Measurements from ENCODE around the gene SYT10. TPM values are rescaled to one million over a fixed set of nuclear protein-coding genes. Genes with fewer than 3 reads are reported as not detected.
A peak's percentile ranks its signal among the peaks of the same experiment; 100 is the strongest.

The SYT10 gene
- total and polyA plus RNA-seq, 2 donors (not counting 1 experiment from before 2014, with no cell fraction given) = not detected

DNA sequence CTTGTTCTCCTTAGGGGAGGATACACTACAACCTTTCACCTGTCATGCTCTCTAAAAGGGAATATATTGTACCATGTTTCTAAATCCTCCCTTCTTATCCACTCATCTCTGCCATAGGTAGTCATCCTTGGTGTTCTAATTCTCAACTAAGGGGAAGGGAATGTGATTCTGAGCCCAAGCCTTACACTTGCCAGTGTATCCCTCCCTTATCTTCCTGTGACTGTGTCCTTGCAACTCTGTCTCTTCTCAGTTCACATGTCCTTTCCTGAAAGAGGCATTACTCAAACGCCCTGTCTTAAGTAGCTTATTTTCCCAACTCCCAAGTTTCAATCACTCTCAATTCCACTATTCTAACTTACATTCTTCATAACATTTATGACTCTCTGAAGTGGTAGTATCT is 44.5 kb upstream of the SYT10 start:
- DNase-seq (ENCODE audit: low read depth in 2 of 2) = no peak
- Histone ChIP-seq H3K9ac (ENCODE audit: insufficient read depth, low read length) (no peak overlapping the region), H3K36me3 (ENCODE audit: control insufficient read depth, insufficient read depth, low read length) (no peaks in the 10 kb centered on the region), H3K4me3 (replicated peaks in 1 of 4; ENCODE audit: control extremely low read depth in 1 of 4, insufficient read depth in 1 of 4, low read depth in 3 of 4, low read length in 4 of 4) (no peak overlapping the region), H4K20me1 (ENCODE audit: control insufficient read depth, extremely low read depth, insufficient read depth, low read length) (no peaks in the 10 kb centered on the region), H3K4me2 (ENCODE audit: extremely low read depth, insufficient read depth, low read length) (no peak overlapping the region), H2AFZ (ENCODE audit: low read length) (no peak overlapping the region), H3K27ac (ENCODE audit: insufficient read depth, low read length) (no peak overlapping the region), H3K9me3 (ENCODE audit: control insufficient read depth, insufficient read depth, low read depth, low read length) (no peaks in the 10 kb centered on the region), H3K79me2 (ENCODE audit: control insufficient read depth, insufficient read depth, low read length) (no peaks in the 10 kb centered on the region), H3K4me1 (ENCODE audit: control insufficient read depth, extremely low read depth, insufficient read depth, low read length) (no peaks in the 10 kb centered on the region), H3K27me3 (ENCODE audit: control insufficient read depth, insufficient read depth, low read length) (no peaks in the 10 kb centered on the region)
- TF ChIP-seq, protein P1, sequence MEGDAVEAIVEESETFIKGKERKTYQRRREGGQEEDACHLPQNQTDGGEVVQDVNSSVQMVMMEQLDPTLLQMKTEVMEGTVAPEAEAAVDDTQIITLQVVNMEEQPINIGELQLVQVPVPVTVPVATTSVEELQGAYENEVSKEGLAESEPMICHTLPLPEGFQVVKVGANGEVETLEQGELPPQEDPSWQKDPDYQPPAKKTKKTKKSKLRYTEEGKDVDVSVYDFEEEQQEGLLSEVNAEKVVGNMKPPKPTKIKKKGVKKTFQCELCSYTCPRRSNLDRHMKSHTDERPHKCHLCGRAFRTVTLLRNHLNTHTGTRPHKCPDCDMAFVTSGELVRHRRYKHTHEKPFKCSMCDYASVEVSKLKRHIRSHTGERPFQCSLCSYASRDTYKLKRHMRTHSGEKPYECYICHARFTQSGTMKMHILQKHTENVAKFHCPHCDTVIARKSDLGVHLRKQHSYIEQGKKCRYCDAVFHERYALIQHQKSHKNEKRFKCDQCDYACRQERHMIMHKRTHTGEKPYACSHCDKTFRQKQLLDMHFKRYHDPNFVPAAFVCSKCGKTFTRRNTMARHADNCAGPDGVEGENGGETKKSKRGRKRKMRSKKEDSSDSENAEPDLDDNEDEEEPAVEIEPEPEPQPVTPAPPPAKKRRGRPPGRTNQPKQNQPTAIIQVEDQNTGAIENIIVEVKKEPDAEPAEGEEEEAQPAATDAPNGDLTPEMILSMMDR (conservative IDR thresholded peaks at IDR 0.05 in 1 of 2, IDR thresholded peaks at IDR 0.05 in 1 of 2; ENCODE audit: low read depth in 1 of 2, low read length in 2 of 2) = no peak
- TF ChIP-seq EZH2 (IDR thresholded peaks at IDR 0.05; ENCODE audit: low read length, missing control alignments) = no peak

DNA sequence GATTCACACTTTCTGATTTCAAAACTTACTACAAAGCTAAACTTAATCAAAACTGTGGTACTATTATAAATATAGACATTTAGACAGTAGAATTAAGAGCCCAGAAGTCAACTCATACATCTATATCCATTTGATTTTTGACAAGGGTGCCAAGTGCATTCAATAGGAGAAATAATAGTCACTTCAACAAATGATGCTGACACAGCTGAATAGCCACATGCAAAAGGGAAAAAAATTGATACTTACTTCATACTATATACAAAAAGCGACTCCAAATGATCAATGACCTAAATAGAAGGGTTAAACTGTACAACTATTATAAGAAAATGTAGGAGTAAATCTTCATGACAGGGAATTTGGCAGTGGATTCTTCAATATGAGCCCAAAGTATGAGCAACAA is 40.7 kb upstream of the SYT10 start:
- Histone ChIP-seq H2AFZ (ENCODE audit: low read length) (no peak overlapping the region), H3K27ac (ENCODE audit: insufficient read depth, low read length) (no peak overlapping the region), H3K36me3 (ENCODE audit: control insufficient read depth, insufficient read depth, low read length) (no peaks in the 10 kb centered on the region), H3K9me3 (ENCODE audit: control insufficient read depth, insufficient read depth, low read depth, low read length) (no peaks in the 10 kb centered on the region), H3K27me3 (ENCODE audit: control insufficient read depth, insufficient read depth, low read length) (no peaks in the 10 kb centered on the region), H3K4me2 (ENCODE audit: extremely low read depth, insufficient read depth, low read length) (no peak overlapping the region), H3K79me2 (ENCODE audit: control insufficient read depth, insufficient read depth, low read length) (no peaks in the 10 kb centered on the region), H3K4me3 (replicated peaks in 1 of 4; ENCODE audit: control extremely low read depth in 1 of 4, insufficient read depth in 1 of 4, low read depth in 3 of 4, low read length in 4 of 4) (no peak overlapping the region), H3K9ac (ENCODE audit: insufficient read depth, low read length) (no peak overlapping the region), H3K4me1 (ENCODE audit: control insufficient read depth, extremely low read depth, insufficient read depth, low read length) (no peaks in the 10 kb centered on the region), H4K20me1 (ENCODE audit: control insufficient read depth, extremely low read depth, insufficient read depth, low read length) (no peaks in the 10 kb centered on the region)
- no peak for TF ChIP-seq EZH2 (IDR thresholded peaks at IDR 0.05; ENCODE audit: low read length, missing control alignments)
- TF ChIP-seq, protein P1 (conservative IDR thresholded peaks at IDR 0.05 in 1 of 2, IDR thresholded peaks at IDR 0.05 in 1 of 2; ENCODE audit: low read depth in 1 of 2, low read length in 2 of 2) = no peak
- DNase-seq (ENCODE audit: low read depth in 2 of 2) = no peak

DNA sequence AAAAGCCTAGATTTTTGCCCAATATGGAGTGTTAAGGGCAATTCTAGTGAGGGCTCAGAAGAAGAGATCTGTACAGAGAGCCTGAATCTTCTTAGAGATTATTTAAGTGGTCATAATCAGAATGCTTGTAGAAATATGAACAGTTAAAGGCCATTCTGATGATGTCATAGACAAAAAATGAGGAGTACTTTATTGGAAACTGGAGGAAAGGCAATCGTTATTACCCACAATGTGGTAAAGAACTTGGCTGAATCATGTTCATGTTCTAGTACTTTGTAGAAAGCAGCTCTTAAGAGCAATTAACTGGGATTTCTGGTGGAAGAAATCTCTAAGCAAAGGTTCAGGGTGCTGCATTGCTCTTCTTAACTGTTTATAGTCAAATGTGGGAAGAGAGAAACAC is 36.4 kb upstream of the SYT10 start:
- Histone ChIP-seq H3K9me3 (ENCODE audit: control insufficient read depth, insufficient read depth, low read depth, low read length) (no peaks in the 10 kb centered on the region), H3K4me3 (replicated peaks in 1 of 4; ENCODE audit: control extremely low read depth in 1 of 4, insufficient read depth in 1 of 4, low read depth in 3 of 4, low read length in 4 of 4) (no peak overlapping the region), H3K79me2 (ENCODE audit: control insufficient read depth, insufficient read depth, low read length) (no peaks in the 10 kb centered on the region), H3K4me2 (ENCODE audit: extremely low read depth, insufficient read depth, low read length) (no peak overlapping the region), H2AFZ (ENCODE audit: low read length) (no peak overlapping the region), H3K36me3 (ENCODE audit: control insufficient read depth, insufficient read depth, low read length) (no peaks in the 10 kb centered on the region), H4K20me1 (ENCODE audit: control insufficient read depth, extremely low read depth, insufficient read depth, low read length) (no peaks in the 10 kb centered on the region), H3K4me1 (ENCODE audit: control insufficient read depth, extremely low read depth, insufficient read depth, low read length) (no peaks in the 10 kb centered on the region), H3K9ac (ENCODE audit: insufficient read depth, low read length) (no peak overlapping the region), H3K27ac (ENCODE audit: insufficient read depth, low read length) (no peak overlapping the region), H3K27me3 (ENCODE audit: control insufficient read depth, insufficient read depth, low read length) (no peaks in the 10 kb centered on the region)
- peak in 1 of 2 donors; percentile 51 for DNase-seq (ENCODE audit: low read depth in 2 of 2)
- TF ChIP-seq, protein P1 (conservative IDR thresholded peaks at IDR 0.05 in 1 of 2, IDR thresholded peaks at IDR 0.05 in 1 of 2; ENCODE audit: low read depth in 1 of 2, low read length in 2 of 2) = no peak
- no peak for TF ChIP-seq EZH2 (IDR thresholded peaks at IDR 0.05; ENCODE audit: low read length, missing control alignments)
